Chondrocyte (in vitro differentiated cells): ENCODE measurements around the gene MARCHF9. TPM values are rescaled to one million over a fixed set of nuclear protein-coding genes. Genes with fewer than 3 reads are reported as not detected.

ENCODE experiments used
- DNase-seq: peaks from one replicate; pipeline ENCODE4 v3.0.0; 2021; ENCODE audit warnings: mixed read lengths, low spot score
- H3K27ac Mint-ChIP-seq: one replicate; pipeline ENCODE4 v1.8.0; 2021; ENCODE audit warnings: mild to moderate bottlenecking, moderate library complexity, mixed read lengths; ENCODE audit not compliant: unreplicated experiment
- H3K27me3 Mint-ChIP-seq: 2 replicates; pipeline ENCODE4 v1.8.0; 2021; ENCODE audit warnings: low read depth, mixed read lengths
- H3K36me3 Mint-ChIP-seq: 2 replicates; pipeline ENCODE4 v1.8.0; 2021; ENCODE audit warnings: low read depth, mixed read lengths
- H3K4me1 Mint-ChIP-seq: 2 replicates; pipeline ENCODE4 v1.8.0; 2021; ENCODE audit warnings: low read depth, mild to moderate bottlenecking, mixed read lengths
- H3K4me3 Mint-ChIP-seq: one replicate; pipeline ENCODE4 v1.8.0; 2021; ENCODE audit warnings: mild to moderate bottlenecking, moderate library complexity, mixed read lengths; ENCODE audit not compliant: unreplicated experiment
- H3K9me3 Mint-ChIP-seq: 2 replicates; pipeline ENCODE4 v1.8.0; 2021; ENCODE audit warnings: low read depth, mixed read lengths
- CTCF ChIP-seq: fragments of 200-600 bp; sonication (generic); IDR thresholded peaks from 2 replicates; pipeline ENCODE4 v1.5.0; 2021; ENCODE audit warnings: antibody characterized with exemption, mild to moderate bottlenecking, moderate library complexity
- total RNA-seq: library from RNA; stranded (reverse); gene quantifications from 3 replicates; pipeline ENCODE4 v1.2.1, GENCODE V29; 2021

Gene MARCHF9
- total RNA-seq, 1 donor from 2014 or later = 21.8 TPM

GRCh38 chr12:57783466-57783801, 28.5 kb downstream of the MARCHF9 start:
- no peak for TF ChIP-seq CTCF
- Mint-ChIP-seq H3K27ac (no peak overlapping the region), H3K27me3 (no peaks in the 10 kb centered on the region), H3K36me3 (peaks cover 13% of the 10 kb centered on the region), H3K4me1 (peaks cover 16% of the 10 kb centered on the region), H3K4me3 (peak overlapping the region; percentile 99), H3K9me3 (no peaks in the 10 kb centered on the region)
- no peak for DNase-seq

- no peak overlapping the region for H3K4me3 Mint-ChIP-seq
- no peak for TF ChIP-seq CTCF
- H3K27me3 Mint-ChIP-seq = no peaks in the 10 kb centered on the region
- H3K4me1 Mint-ChIP-seq = peaks cover 16% of the 10 kb centered on the region
- peaks cover 16% of the 10 kb centered on the region for H3K36me3 Mint-ChIP-seq
- peak overlapping the region; percentile 41 for H3K27ac Mint-ChIP-seq
- DNase-seq = no peak
- no peaks in the 10 kb centered on the region for H3K9me3 Mint-ChIP-seq
These were observed 29.0 kb downstream of the MARCHF9 start for GRCh38 chr12:57783861-57784260.

GRCh38 chr12:57793920-57794319, 39.0 kb downstream of the MARCHF9 start:
- no peak for DNase-seq
- no peak overlapping the region for H3K4me3 Mint-ChIP-seq
- H3K9me3 Mint-ChIP-seq = no peaks in the 10 kb centered on the region
- peak overlapping the region; percentile 19 for H3K27ac Mint-ChIP-seq
- no peak for TF ChIP-seq CTCF
- H3K4me1 Mint-ChIP-seq = peaks cover 8% of the 10 kb centered on the region
- peaks cover 18% of the 10 kb centered on the region for H3K36me3 Mint-ChIP-seq
- no peaks in the 10 kb centered on the region for H3K27me3 Mint-ChIP-seq

- H3K27ac Mint-ChIP-seq = no peak overlapping the region
- peaks cover 8% of the 10 kb centered on the region for H3K4me1 Mint-ChIP-seq
- no peak overlapping the region for H3K4me3 Mint-ChIP-seq
- peaks cover 24% of the 10 kb centered on the region for H3K36me3 Mint-ChIP-seq
- H3K27me3 Mint-ChIP-seq = no peaks in the 10 kb centered on the region
- no peak for TF ChIP-seq CTCF
- no peaks in the 10 kb centered on the region for H3K9me3 Mint-ChIP-seq
- no peak for DNase-seq
These were observed 40.5 kb downstream of the MARCHF9 start for GRCh38 chr12:57795354-57795753.

- TF ChIP-seq CTCF = no peak
- no peak overlapping the region for H3K27ac Mint-ChIP-seq
- H3K4me1 Mint-ChIP-seq = peaks cover 8% of the 10 kb centered on the region
- no peak for DNase-seq
- peaks cover 29% of the 10 kb centered on the region for H3K36me3 Mint-ChIP-seq
- no peak overlapping the region for H3K4me3 Mint-ChIP-seq
- no peaks in the 10 kb centered on the region for H3K9me3 Mint-ChIP-seq
- no peaks in the 10 kb centered on the region for H3K27me3 Mint-ChIP-seq
These were observed 42.1 kb downstream of the MARCHF9 start for GRCh38 chr12:57796996-57797395.
